H7 (cell line): Measurements from ENCODE around the gene ERCC6L2. TPM values are rescaled to one million over a fixed set of nuclear protein-coding genes. Genes with fewer than 3 reads are reported as not detected.

Source experiments
- DNase-seq: peaks from one replicate; pipeline ENCODE4 v3.0.0; 2012
- H3K27me3 ChIP-seq: 2 replicates; pipeline ENCODE4 v1.6.0; 2011; ENCODE audit warnings: mild to moderate bottlenecking, low read length; ENCODE audit not compliant: control insufficient read depth, insufficient read depth
- H3K36me3 ChIP-seq: replicated peaks from 2 replicates; pipeline ENCODE4 v1.5.1; 2011; ENCODE audit warnings: low read length; ENCODE audit not compliant: control insufficient read depth, insufficient read depth
- H3K4me3 ChIP-seq: 2 replicates; pipeline ENCODE4 v1.5.1; 2011; ENCODE audit warnings: low read depth, mild to moderate bottlenecking, control low read depth, low read length, moderate library complexity; ENCODE audit not compliant: insufficient read depth
- total RNA-seq: library from RNA; depleted of rRNA; stranded (reverse); fragments of >200 nt; shearing (Covaris generic); gene quantifications from 2 replicates; pipeline ENCODE4 v1.2.3, GENCODE V29; 2014; rRNA removed

The ERCC6L2 gene, protein sequence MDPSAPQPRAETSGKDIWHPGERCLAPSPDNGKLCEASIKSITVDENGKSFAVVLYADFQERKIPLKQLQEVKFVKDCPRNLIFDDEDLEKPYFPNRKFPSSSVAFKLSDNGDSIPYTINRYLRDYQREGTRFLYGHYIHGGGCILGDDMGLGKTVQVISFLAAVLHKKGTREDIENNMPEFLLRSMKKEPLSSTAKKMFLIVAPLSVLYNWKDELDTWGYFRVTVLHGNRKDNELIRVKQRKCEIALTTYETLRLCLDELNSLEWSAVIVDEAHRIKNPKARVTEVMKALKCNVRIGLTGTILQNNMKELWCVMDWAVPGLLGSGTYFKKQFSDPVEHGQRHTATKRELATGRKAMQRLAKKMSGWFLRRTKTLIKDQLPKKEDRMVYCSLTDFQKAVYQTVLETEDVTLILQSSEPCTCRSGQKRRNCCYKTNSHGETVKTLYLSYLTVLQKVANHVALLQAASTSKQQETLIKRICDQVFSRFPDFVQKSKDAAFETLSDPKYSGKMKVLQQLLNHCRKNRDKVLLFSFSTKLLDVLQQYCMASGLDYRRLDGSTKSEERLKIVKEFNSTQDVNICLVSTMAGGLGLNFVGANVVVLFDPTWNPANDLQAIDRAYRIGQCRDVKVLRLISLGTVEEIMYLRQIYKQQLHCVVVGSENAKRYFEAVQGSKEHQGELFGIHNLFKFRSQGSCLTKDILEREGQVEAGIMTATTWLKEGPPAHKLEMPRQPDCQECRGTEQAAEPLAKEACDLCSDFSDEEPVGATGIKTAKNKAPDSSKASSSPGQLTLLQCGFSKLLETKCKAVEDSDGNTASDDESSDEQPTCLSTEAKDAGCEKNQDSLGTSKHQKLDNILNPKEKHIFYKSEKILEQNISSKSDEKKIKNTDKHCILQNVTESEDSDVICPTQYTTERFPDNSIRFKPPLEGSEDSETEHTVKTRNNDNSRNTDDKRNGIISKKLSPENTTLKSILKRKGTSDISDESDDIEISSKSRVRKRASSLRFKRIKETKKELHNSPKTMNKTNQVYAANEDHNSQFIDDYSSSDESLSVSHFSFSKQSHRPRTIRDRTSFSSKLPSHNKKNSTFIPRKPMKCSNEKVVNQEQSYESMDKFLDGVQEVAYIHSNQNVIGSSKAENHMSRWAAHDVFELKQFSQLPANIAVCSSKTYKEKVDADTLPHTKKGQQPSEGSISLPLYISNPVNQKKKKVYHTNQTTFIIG (N-terminal part only)
- 28.3 and 38.6 TPM in 2 replicates for total RNA-seq

DNA sequence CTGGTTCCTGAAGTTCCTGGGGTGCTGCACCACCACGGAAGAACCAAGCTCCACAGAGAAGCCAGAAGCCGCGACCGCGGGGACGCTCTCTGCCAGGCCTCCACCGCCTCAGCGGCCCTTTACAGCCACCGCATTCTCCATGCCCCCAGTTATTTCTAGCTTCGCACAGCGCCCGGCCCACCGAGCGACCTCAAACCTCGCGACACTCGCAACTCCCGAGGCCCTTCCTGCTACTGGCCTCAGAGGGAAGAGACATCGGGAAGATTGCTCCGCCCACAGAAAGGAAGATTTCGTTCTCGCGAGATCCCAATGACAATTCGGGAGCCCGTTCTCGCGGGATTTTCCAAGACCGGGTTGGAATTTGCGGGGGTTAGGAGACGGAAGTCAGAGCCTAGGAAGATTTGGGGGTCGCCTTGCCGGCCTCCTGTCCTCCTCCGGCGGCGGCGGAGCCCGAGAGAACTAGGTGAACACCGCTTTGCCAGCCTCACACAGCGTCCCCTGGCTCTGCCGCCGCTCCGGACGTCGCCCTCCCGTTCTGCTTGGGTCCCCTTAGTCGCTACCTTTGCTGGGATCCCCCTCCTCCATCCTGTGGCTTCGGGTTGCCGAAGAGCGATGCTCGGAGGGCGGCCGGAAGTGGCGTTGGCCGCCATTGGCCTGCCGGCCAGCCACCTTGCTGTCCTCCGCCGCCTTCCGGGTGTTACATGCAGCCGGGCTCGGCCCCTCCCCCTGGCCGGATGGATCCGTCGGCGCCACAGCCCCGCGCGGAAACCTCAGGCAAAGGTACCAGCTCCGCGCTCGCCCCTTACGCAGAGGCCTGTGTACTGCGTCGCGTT is at the start of gene ERCC6L2:
Gene ERCC6L2 (plus strand): TSS at position 387 of the 833 bp plus-strand sequence. CDS start 348 bp downstream, at position 735.
- H3K4me3 ChIP-seq, result no peak within 1 kb of the TSS; the same call in 1 of the 2 replicates

DNA sequence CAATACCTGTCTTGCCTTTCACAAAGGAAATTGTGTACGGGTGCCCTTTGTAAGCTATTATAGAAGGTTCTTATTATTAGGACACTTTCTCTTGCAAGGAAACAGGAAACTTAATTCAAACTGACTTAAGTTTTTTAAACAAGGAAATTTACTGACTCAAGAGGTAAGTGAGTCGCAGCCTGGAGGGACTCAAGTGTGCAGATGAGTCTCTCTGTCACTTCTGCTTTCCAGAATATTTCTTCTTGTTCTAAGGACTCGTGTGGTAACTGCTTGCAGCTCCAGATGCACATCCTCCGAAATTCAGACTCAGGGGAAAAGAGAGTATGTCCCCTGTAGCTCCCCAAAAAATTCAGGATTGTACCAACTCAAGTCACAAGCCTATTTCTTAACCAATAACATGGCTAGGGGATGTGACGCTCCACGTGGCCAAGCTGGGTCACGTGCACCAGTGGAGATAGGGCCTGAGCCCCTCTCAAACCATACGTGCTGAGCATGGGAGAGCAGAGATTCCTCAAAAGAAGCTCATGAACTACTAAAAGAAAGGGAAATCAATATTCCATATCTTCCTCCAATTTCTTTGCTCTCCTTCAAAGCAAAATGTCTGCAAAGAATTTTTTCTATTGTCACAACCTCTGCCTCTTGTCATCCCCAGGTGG is 49.2 kb upstream of the ERCC6L2 start:
- H3K36me3 ChIP-seq, result no peaks in the 10 kb centered on the region
- no peaks in the 10 kb centered on the region for H3K27me3 ChIP-seq

More for the DNA sequence above, at the start of gene ERCC6L2:
- Histone ChIP-seq H3K27me3 (no peaks in the 10 kb centered on the region), H3K36me3 (no peaks in the 10 kb centered on the region)
- peak; percentile 91 for DNase-seq

DNA sequence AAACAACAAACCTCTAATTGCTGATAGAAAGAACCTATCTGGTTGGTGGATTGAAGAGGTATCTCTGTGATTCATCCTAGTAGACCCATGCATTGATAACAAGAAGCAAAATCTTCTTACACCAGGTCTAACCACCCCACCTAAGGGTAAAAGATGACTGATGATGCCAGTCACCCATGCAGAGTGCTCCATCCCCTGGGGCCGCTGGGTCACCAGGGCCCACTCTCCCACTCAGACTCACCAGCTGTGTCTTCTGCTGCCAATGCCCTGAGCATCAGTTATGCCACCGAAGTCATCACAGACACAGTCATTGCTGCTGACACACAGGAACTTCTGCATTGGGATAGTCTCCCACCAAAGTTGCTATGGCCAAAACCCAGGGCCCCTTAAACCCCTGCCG is 44.7 kb upstream of the ERCC6L2 start:
- Histone ChIP-seq H3K27me3 (no peaks in the 10 kb centered on the region), H3K36me3 (no peaks in the 10 kb centered on the region), H3K4me3 (no peak overlapping the region)
- no peak for DNase-seq

More for the DNA sequence above, 49.2 kb upstream of the ERCC6L2 start:
- DNase-seq, result no peak
- no peak overlapping the region for H3K4me3 ChIP-seq

DNA sequence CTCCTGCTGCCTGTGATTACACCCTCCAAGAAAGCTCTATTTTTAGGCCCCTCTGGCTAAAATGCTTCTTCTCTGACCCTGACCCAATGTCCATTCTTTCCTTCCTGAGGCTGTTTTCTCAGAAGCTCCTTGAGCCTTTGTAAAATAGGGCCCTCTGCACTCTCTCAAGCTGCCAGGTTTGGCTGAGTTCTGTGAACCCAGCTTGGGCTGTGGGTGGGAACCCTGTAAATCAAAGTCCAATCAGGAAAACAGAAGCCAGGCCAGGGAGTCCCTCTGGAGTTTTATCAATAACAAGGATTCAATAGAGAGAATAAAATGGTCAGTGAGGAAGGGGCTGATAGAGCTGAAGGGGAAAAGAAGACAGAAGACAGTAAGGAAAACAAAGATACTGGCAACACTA is 43.7 kb upstream of the ERCC6L2 start:
- H3K36me3 ChIP-seq, result no peaks in the 10 kb centered on the region
- no peaks in the 10 kb centered on the region for H3K27me3 ChIP-seq
- H3K4me3 ChIP-seq, result no peak overlapping the region
- DNase-seq, result no peak

DNA sequence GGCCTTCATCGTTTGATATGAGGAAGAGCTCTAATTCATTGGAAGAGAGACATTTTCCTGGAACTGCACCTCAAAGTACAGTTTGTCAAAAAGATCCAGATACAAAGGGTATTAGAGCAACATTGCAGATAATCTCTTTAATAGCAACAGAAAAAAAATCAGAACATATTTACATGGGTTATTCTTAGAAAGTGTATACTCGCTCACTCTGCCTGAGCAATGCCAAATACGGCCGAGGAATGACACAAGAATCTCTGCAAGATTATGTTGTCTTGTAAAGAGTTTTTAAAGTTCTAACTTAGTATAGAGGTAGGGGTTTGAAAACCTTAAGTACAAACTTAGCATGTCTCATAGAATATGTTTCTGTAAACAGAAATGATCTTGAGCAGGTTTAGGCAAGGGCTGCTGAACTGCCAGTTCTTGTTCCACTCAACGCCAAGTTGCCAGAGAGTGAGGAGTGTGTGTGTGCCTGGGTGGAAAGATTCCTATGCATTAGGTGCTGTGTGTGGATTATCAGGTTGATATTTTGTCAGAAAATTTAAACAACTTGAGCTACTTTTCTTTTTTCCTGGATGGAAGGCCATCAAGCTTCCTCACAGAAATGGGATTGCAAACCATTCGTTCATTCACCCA is 41.8 kb upstream of the ERCC6L2 start:
- DNase-seq, result no peak
- Histone ChIP-seq H3K36me3 (no peaks in the 10 kb centered on the region), H3K4me3 (no peak overlapping the region), H3K27me3 (no peaks in the 10 kb centered on the region)

DNA sequence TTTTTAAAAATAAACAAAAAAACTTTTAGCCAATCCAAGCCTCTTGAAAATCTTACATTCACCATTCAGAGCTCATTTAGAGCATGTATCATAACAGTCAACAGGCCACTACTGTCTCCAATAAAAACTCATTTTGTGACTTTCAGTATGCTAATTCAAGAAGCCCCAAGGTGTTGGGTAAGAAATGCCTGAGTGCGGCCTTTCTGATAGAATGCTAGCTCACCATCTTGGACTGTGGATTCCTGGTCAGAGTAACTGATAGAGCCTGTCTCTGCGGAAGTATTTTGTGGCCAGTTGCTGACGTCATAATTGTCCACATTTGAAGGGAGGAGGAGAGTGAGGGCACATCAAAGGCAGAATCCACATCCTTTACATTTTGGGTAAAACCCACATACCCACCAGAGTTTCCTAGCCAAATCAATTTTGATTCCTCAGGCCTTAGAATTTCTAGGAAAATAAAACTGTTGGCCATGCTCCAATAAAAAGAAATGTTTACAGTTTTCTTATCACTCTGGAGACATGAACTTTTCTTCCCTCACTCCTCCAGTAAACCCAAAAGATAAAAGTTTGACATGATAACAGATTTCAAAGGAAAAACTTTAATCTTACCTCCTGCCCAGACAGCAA is 41.1 kb upstream of the ERCC6L2 start:
- Histone ChIP-seq H3K4me3 (no peak overlapping the region), H3K36me3 (no peaks in the 10 kb centered on the region), H3K27me3 (no peaks in the 10 kb centered on the region)
- no peak for DNase-seq

DNA sequence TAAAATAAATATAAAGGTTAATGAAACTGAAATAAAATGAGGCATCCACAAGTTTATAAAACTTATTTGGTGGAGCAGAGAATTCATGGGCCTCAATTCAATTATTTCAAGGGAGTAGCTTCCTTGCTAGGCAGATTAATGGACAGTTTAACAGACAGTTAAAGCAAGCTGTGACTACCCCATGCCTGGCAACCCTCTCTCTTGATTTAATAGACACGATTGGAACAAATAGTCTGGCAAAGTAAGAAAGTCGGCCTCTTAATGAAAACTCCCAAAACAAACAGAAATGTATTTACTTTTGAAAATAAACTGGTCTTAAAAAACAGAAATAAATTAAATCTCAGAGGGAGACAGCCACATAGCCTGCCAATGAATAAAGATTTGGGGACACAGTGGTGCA is 40.1 kb upstream of the ERCC6L2 start:
- Histone ChIP-seq H3K27me3 (no peaks in the 10 kb centered on the region), H3K4me3 (no peak overlapping the region), H3K36me3 (no peaks in the 10 kb centered on the region)
- DNase-seq, result no peak

DNA sequence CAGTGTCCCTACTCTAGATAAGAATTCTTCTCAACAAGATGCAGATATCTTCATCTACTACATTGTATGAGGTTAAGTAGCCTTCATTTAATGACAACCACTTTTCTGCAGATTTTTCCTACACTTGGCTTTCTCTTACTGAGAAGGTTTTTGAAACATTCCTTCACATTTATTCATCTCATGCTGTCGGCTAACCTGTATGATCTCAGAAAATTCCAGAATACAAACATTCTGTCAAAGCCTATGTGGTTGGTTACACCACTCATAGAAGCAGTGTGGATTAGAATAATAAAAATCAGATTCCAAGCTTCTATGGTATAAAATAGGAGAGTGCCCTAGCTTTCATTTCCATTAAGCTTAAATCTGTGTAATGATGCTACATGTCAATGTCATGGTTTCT is 39.4 kb upstream of the ERCC6L2 start:
- H3K36me3 ChIP-seq, result no peaks in the 10 kb centered on the region
- no peak overlapping the region for H3K4me3 ChIP-seq
- no peak for DNase-seq
- H3K27me3 ChIP-seq, result no peaks in the 10 kb centered on the region

DNA sequence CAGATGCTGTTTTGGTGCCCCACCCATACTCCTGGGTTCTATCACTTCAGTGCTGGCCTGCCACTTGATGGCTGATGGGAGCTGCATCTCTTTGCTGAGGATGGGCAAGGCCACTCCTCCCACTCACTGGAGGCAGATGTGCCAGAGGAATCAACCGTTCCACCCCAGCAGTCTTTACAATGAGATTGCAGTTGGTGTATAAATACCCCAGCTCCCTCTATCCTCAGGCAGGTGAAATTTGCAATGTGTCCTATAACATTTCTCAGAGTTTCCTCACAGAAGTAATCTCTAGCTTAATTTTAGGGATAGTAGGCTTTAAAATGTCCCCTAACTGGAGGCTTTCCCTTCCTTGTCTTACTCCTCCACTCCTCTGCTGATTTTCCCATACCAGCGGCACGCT is 36.5 kb upstream of the ERCC6L2 start:
- Histone ChIP-seq H3K4me3 (no peak overlapping the region), H3K36me3 (no peaks in the 10 kb centered on the region), H3K27me3 (no peaks in the 10 kb centered on the region)
- DNase-seq, result no peak

DNA sequence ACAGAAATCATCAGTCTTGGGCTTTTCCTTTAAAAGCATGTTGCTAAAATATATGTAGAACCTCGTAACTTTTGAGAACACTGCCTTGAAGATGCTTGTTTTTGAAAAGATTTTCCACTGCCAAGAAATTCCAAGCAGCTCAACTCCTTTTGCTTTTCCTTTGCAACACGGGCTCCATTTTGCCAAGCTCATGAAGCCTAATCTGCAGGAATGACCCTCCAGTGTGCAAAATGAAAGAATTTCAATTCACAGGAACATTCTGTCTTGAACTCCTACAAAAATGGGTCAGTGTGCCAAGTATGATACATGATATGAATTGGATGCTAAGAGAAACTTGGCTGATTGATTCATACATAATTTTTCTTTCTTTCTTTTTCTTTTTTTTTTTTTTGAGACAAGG is 35.4 kb upstream of the ERCC6L2 start:
- no peak overlapping the region for H3K4me3 ChIP-seq
- DNase-seq, result no peak
- H3K36me3 ChIP-seq, result no peaks in the 10 kb centered on the region
- no peaks in the 10 kb centered on the region for H3K27me3 ChIP-seq

DNA sequence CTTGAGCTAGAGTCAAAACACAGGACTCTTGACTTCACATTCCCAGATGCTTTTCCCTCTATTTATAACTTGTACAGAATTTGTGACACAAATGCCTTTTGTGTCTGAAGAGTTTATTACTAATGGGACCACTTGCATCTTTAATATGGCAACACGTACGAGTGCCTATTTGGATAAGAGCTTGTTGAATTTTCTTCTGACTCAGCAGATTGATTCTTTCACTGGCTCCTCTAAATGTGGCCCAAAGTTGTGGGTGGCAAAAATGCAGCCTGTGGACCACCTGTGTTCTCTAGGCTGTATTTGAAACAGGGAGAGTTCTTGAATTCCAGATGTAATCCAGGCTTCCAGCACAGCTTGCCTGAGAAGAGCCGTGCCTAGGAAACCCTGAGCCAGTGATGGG is 34.1 kb upstream of the ERCC6L2 start:
- H3K27me3 ChIP-seq, result no peaks in the 10 kb centered on the region
- H3K36me3 ChIP-seq, result no peaks in the 10 kb centered on the region
- DNase-seq, result no peak
- H3K4me3 ChIP-seq, result no peak overlapping the region

DNA sequence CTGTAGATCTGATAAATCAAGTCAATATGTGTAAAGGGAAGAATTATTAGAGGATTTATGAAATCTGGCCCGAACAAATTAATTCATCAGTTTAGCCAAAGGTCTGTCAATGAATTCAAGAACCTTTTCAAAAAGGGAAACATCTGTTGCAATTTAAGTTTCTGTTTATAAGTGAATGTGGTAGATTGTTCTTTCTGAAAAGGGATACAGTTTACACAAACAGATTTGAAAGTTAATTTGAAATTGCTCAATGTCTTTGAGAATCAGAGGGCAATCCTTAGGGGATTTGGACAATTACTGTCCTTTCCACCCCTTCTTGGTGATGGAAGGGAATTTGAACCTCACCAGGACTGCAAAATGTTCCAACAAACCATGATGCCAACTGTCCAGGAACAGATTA is 29.7 kb upstream of the ERCC6L2 start:
- Histone ChIP-seq H3K4me3 (no peak overlapping the region), H3K36me3 (no peaks in the 10 kb centered on the region), H3K27me3 (no peaks in the 10 kb centered on the region)
- no peak for DNase-seq

DNA sequence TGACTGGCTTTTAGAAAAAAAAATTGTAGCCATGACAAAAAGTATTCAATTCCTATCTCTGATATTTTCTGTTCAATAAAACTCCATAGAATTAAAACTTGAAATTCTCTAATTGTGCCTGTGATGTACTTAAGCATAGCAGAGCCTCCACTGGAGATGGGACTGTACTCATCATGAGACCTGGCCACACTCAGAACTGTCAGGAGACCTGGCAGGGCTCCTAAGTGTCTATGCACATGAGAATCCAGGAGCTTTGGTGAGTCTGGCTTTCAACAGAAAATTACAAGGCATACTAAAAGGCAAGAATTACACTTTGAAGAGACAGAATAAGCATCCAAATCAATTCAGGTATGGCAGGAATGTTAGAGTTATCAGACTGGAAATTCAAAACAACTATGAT is 26.7 kb upstream of the ERCC6L2 start:
- no peaks in the 10 kb centered on the region for H3K27me3 ChIP-seq
- H3K4me3 ChIP-seq, result no peak overlapping the region
- no peaks in the 10 kb centered on the region for H3K36me3 ChIP-seq
- DNase-seq, result no peak
